H1 (cell line): ENCODE measurements around the gene KIAA0319L. TPM values are rescaled to one million over a fixed set of nuclear protein-coding genes. Genes with fewer than 3 reads are reported as not detected.
A peak's percentile ranks its signal among the peaks of the same experiment; 100 is the strongest.

ENCODE experiments used
- CTCF ChIA-PET: fragments of 300-600 bp; sonication (Branson Sonifier 250); formaldehyde crosslinking; loops from one replicate; lab custom pipeline; 2021; ENCODE audit not compliant: partially characterized antibody; lab: Charles Lee
- POLR2A ChIA-PET: fragments of 300-600 bp; sonication (Branson Sonifier 250); formaldehyde crosslinking; loops from one replicate; lab custom pipeline; 2021; ENCODE audit warnings: inconsistent platforms; ENCODE audit not compliant: partially characterized antibody; lab: Charles Lee
- DNase-seq, 2 experiments: peaks; one replicate each; pipeline versions ENCODE4 v3.0.0 to v3.0.0-alpha.2; 2010 to 2022; ENCODE audit warnings: low spot score in 2 of 2, low read depth in 1 of 2, mixed read lengths in 1 of 2
- FAIRE-seq: peaks from 2 replicates; lab custom pipeline; 2011; peaks lifted over from hg19 to GRCh38; lab: Jason Lieb, UNC
- H2AFZ ChIP-seq: 2 replicates; pipeline ENCODE4 v1.8.1; 2012; ENCODE audit warnings: low read length, inconsistent platforms
- H2AK5ac ChIP-seq: 2 replicates; pipeline ENCODE4 v1.6.1; 2013; ENCODE audit warnings: low read depth, low read length
- H2BK120ac ChIP-seq: replicated peaks from 2 replicates; pipeline ENCODE3; 2013; ENCODE audit warnings: low read depth, low read length, inconsistent platforms
- H2BK12ac ChIP-seq: 2 replicates; pipeline ENCODE4 v1.6.1; 2013; ENCODE audit warnings: low read depth, low read length
- H2BK15ac ChIP-seq: 2 replicates; pipeline ENCODE4 v1.6.1; 2013; ENCODE audit warnings: low read length
- H2BK20ac ChIP-seq: 2 replicates; pipeline ENCODE4 v1.6.1; 2013; ENCODE audit warnings: low read length
- H2BK5ac ChIP-seq: 2 replicates; pipeline ENCODE4 v1.6.1; 2013; ENCODE audit warnings: low read depth, low read length
- H3K14ac ChIP-seq: 2 replicates; pipeline ENCODE4 v1.6.1; 2013; ENCODE audit warnings: inconsistent platforms; ENCODE audit not compliant: insufficient read length
- H3K18ac ChIP-seq: 2 replicates; pipeline ENCODE4 v1.6.1; 2013; ENCODE audit warnings: low read length; ENCODE audit errors: extremely low read depth
- H3K23ac ChIP-seq: 2 replicates; pipeline ENCODE4 v1.6.1; 2013; ENCODE audit warnings: inconsistent platforms; ENCODE audit not compliant: insufficient read length
- H3K23me2 ChIP-seq: 2 replicates; pipeline ENCODE4 v1.6.1; 2013; ENCODE audit warnings: low read depth, low read length
- H3K27ac ChIP-seq: 2 replicates; pipeline ENCODE4 v1.6.1; 2011; ENCODE audit warnings: low read depth, low read length, inconsistent platforms
- H3K27me3 ChIP-seq, 4 experiments: replicated peaks in 1 of 4; 1 replicate in 1 of 4; 2 replicates in 3 of 4; pipeline versions ENCODE4 v1.6.1 to v1.8.1; 2011 to 2013; ENCODE audit warnings: low read length in 3 of 4, mild to moderate bottlenecking in 3 of 4, inconsistent platforms in 2 of 4, mixed read lengths in 2 of 4, moderate library complexity in 1 of 4; ENCODE audit not compliant: control insufficient read depth in 3 of 4, insufficient read depth in 3 of 4; ENCODE audit errors: extremely low read depth in 1 of 4
- H3K36me3 ChIP-seq, 4 experiments: 2 replicates each; pipeline versions ENCODE4 v1.6.1 to v1.8.1; 2011 to 2013; ENCODE audit warnings: mild to moderate bottlenecking in 4 of 4, low read length in 3 of 4, moderate library complexity in 2 of 4, control low read depth in 1 of 4, inconsistent platforms in 1 of 4; ENCODE audit not compliant: insufficient read depth in 4 of 4, control insufficient read depth in 2 of 4
- H3K4ac ChIP-seq: replicated peaks from 2 replicates; pipeline ENCODE3; 2013; ENCODE audit warnings: low read length, low read depth, mixed read lengths, inconsistent platforms; ENCODE audit not compliant: insufficient read length
- H3K4me1 ChIP-seq, 4 experiments: replicated peaks in 1 of 4; 1 replicate in 1 of 4; 2 replicates in 3 of 4; pipeline versions ENCODE4 v1.6.1 to v1.8.1; 2011 to 2013; ENCODE audit warnings: low read length in 3 of 4, inconsistent platforms in 2 of 4, mixed read lengths in 1 of 4; ENCODE audit not compliant: insufficient read depth in 4 of 4, control insufficient read depth in 3 of 4
- H3K4me2 ChIP-seq, 2 experiments: 2 replicates each; pipeline versions ENCODE4 v1.6.1 to v1.8.1; 2011 to 2013; ENCODE audit warnings: low read depth in 2 of 2, low read length in 2 of 2, control low read depth in 1 of 2, inconsistent platforms in 1 of 2, mild to moderate bottlenecking in 1 of 2; ENCODE audit not compliant: insufficient read depth in 1 of 2
- H3K4me3 ChIP-seq, 4 experiments: fragments of 200-600, 300-600 bp in 1 of 4; sonication (generic), shearing (Covaris generic), sonication (Bioruptor Twin) in 1 of 4; 2 replicates each; pipeline versions ENCODE4 v1.5.1 to v1.8.1; 2011 to 2016; ENCODE audit warnings: low read length in 4 of 4, low read depth in 3 of 4, control low read depth in 2 of 4, inconsistent platforms in 2 of 4, mild to moderate bottlenecking in 2 of 4, mixed read lengths in 1 of 4, moderate library complexity in 1 of 4; ENCODE audit not compliant: insufficient read depth in 2 of 4; ENCODE audit errors: extremely low read depth in 1 of 4
- H3K56ac ChIP-seq: replicated peaks from 2 replicates; pipeline ENCODE3; 2013; ENCODE audit warnings: low read depth, mild to moderate bottlenecking, mixed read lengths, low read length, inconsistent platforms; ENCODE audit not compliant: insufficient read length
- H3K79me1 ChIP-seq: 2 replicates; pipeline ENCODE4 v1.6.1; 2013; ENCODE audit warnings: low read depth, low read length, control low read depth
- H3K79me2 ChIP-seq, 2 experiments: 2 replicates each; pipeline versions ENCODE4 v1.6.1 to v1.8.1; 2012 to 2013; ENCODE audit warnings: low read length in 2 of 2, mild to moderate bottlenecking in 2 of 2, inconsistent platforms in 1 of 2; ENCODE audit not compliant: insufficient read depth in 2 of 2, control insufficient read depth in 1 of 2
- H3K9ac ChIP-seq, 4 experiments: replicated peaks in 1 of 4; 1 replicate in 1 of 4; 2 replicates in 3 of 4; pipeline versions ENCODE4 v1.6.1 to v1.8.1; 2011 to 2013; ENCODE audit warnings: low read depth in 3 of 4, low read length in 3 of 4, control low read depth in 2 of 4, mild to moderate bottlenecking in 2 of 4, moderate library complexity in 2 of 4, inconsistent platforms in 1 of 4; ENCODE audit errors: extremely low read depth in 1 of 4
- H3K9me3 ChIP-seq, 2 experiments: 2 replicates each; pipeline versions ENCODE4 v1.6.1 to v1.8.1; 2012 to 2013; ENCODE audit warnings: mild to moderate bottlenecking in 2 of 2, moderate library complexity in 2 of 2, control low read depth in 1 of 2, inconsistent platforms in 1 of 2, low read depth in 1 of 2, low read length in 1 of 2, mixed read lengths in 1 of 2; ENCODE audit not compliant: insufficient read depth in 2 of 2
- H4K20me1 ChIP-seq, 2 experiments: replicated peaks in 1 of 2; 2 replicates each; pipeline versions ENCODE3 to v1.8.1; 2011 to 2013; ENCODE audit warnings: inconsistent platforms in 2 of 2, low read length in 2 of 2, mild to moderate bottlenecking in 1 of 2; ENCODE audit not compliant: insufficient read depth in 2 of 2, control insufficient read depth in 1 of 2
- H4K5ac ChIP-seq: 2 replicates; pipeline ENCODE4 v1.6.1; 2013; ENCODE audit warnings: low read length, low read depth, mixed read lengths, inconsistent platforms; ENCODE audit not compliant: insufficient read length
- H4K8ac ChIP-seq: 2 replicates; pipeline ENCODE4 v1.8.0; 2013; ENCODE audit warnings: mild to moderate bottlenecking, moderate library complexity, low read length, inconsistent platforms; ENCODE audit not compliant: insufficient read depth; ENCODE audit errors: extremely low read depth
- H4K91ac ChIP-seq: replicated peaks from 2 replicates; pipeline ENCODE3; 2013; ENCODE audit warnings: low read length, mixed read lengths, inconsistent platforms; ENCODE audit not compliant: insufficient read length
- BCL11A ChIP-seq, 2 experiments: IDR thresholded peaks; one replicate each; pipeline ENCODE4 v1.6.1; 2011; ENCODE audit warnings: low read depth in 2 of 2, low read length in 2 of 2, mild to moderate bottlenecking in 2 of 2
- CEBPB ChIP-seq: IDR thresholded peaks from 2 replicates; pipeline ENCODE4 v1.6.1; 2012; ENCODE audit warnings: low read depth, low read length
- CREB1 ChIP-seq: IDR thresholded peaks from 2 replicates; pipeline ENCODE4 v1.6.1; 2012; ENCODE audit warnings: inconsistent platforms
- HDAC6 ChIP-seq: IDR thresholded peaks from one replicate; pipeline ENCODE4 v1.7.1; 2012; ENCODE audit warnings: low read depth, mild to moderate bottlenecking, inconsistent platforms, low read length, moderate library complexity
- JUND ChIP-seq: IDR thresholded peaks from 2 replicates; pipeline ENCODE4 v1.6.1; 2011; ENCODE audit warnings: mild to moderate bottlenecking, improper control_type of control experiment, low read length
- KDM5A ChIP-seq: fragments of 200-600 bp; IDR thresholded peaks from 2 replicates; pipeline ENCODE4 v1.7.1; 2012; ENCODE audit warnings: mild to moderate bottlenecking, low read length, inconsistent platforms, mixed read lengths
- RFX5 ChIP-seq: IDR thresholded peaks from 2 replicates; pipeline ENCODE4 v1.6.1; 2011; ENCODE audit warnings: low read depth, low read length, improper control_type of control experiment, borderline replicate concordance
- RXRA ChIP-seq: IDR thresholded peaks from 2 replicates; pipeline ENCODE4 v1.6.1; 2011; ENCODE audit warnings: low read depth, mild to moderate bottlenecking, low read length, moderate library complexity; ENCODE audit not compliant: insufficient read depth
- SIX5 ChIP-seq: IDR thresholded peaks from 2 replicates; pipeline ENCODE4 v1.6.1; 2011; ENCODE audit warnings: mild to moderate bottlenecking, low read depth, low read length
- SP4 ChIP-seq: IDR thresholded peaks from 2 replicates; pipeline ENCODE4 v1.6.1; 2012; ENCODE audit warnings: low read length, inconsistent platforms
- SUZ12 ChIP-seq: fragments of 200-600 bp; sonication (generic); IDR thresholded peaks from 2 replicates; pipeline ENCODE4 v1.6.1; 2012; ENCODE audit warnings: mild to moderate bottlenecking, inconsistent platforms, low read length, moderate library complexity, mixed read lengths
- TAF1 ChIP-seq: IDR thresholded peaks from 2 replicates; pipeline ENCODE4 v1.6.1; 2011; ENCODE audit warnings: mild to moderate bottlenecking, low read depth, low read length
- TAF7 ChIP-seq: optimal IDR thresholded peaks from 2 replicates; pipeline ENCODE3; 2011; ENCODE audit warnings: low read depth, mild to moderate bottlenecking, inconsistent platforms, low read length, moderate library complexity, borderline replicate concordance
- TEAD4 ChIP-seq: IDR thresholded peaks from 2 replicates; pipeline ENCODE4 v1.6.1; 2012; ENCODE audit warnings: low read depth, low read length, inconsistent platforms, mixed read lengths
- WGBS, 2 experiments: shearing (Covaris generic) in 1 of 2; methylation state at CpG; one replicate each; pipeline versions ENCODE4 v1.1.6 to v1.1.7; 2013 to 2015; ENCODE audit warnings: low lambda C conversion rate in 2 of 2, mixed read lengths in 2 of 2, inconsistent platforms in 1 of 2, low coverage in 1 of 2, missing lambda C conversion rate in 1 of 2; ENCODE audit not compliant: insufficient replicate concordance in 2 of 2, insufficient coverage in 1 of 2, insufficient read length in 1 of 2; ENCODE audit errors: extremely low coverage in 1 of 2, missing lambda C conversion rate in 1 of 2; 5-methylcytosine and 5-hydroxymethylcytosine counted together
- polyA plus RNA-seq, 7 experiments: library from polyadenylated mRNA; depleted of rRNA in 3 of 7; stranded (reverse) in 5 of 7; unstranded in 2 of 7; fragments of >200 nt in 5 of 7; fragments of 200-250 nt in 2 of 7; gene quantifications; 1 replicate in 5 of 7; 2 replicates in 1 of 7; 4 replicates in 1 of 7; pipeline versions ENCODE4 v1.2.1 to v1.2.3, GENCODE V29; 2011 to 2013; ENCODE audit warnings: missing spikeins in 2 of 7, mixed read lengths in 2 of 7
- total RNA-seq: library from RNA; stranded (reverse); fragmentation: NEBNext Ultra II Directional; extraction: Animal tissue kit (Norgen Biotek cat#: 25700); gene quantifications from 2 replicates; pipeline ENCODE4 v1.2.1, GENCODE V29; 2021

The KIAA0319L gene
- total and polyA plus RNA-seq, 2 of the 8 experiments (the other 6 are each of a cell fraction or from before 2014, with no cell fraction given) = 40.1 to 55.7 TPM

GRCh38 chr1:35386290-35386689 is 170.9 kb downstream of the KIAA0319L start:
- H3K4ac ChIP-seq = no peak overlapping the region
- no peaks in the 10 kb centered on the region for H3K27me3 ChIP-seq
- H2AK5ac ChIP-seq = no peak overlapping the region
- peak overlapping the region; percentile 29; the same call in 1 of the 2 replicates for H2BK20ac ChIP-seq
- ChIA-PET CTCF (no interaction called here), POLR2A (no interaction called here)
- H3K4me2 ChIP-seq = no peak overlapping the region
- H3K56ac ChIP-seq = no peak overlapping the region
- no peaks in the 10 kb centered on the region for H3K23me2 ChIP-seq
- no peak for FAIRE-seq
- H2BK15ac ChIP-seq = no peak overlapping the region
- no peak overlapping the region for H3K18ac ChIP-seq
- H3K9me3 ChIP-seq = no peaks in the 10 kb centered on the region
- no peak for TF ChIP-seq TEAD4
- TF ChIP-seq TAF1 = no peak
- no peak for TF ChIP-seq SIX5
- no peak for TF ChIP-seq SP4
- no peak for TF ChIP-seq TAF7
- no peak for TF ChIP-seq SUZ12
- no peak for TF ChIP-seq RXRA
- TF ChIP-seq HDAC6 = no peak
- no peak for TF ChIP-seq BCL11A (IDR thresholded peaks at IDR 0.05; ENCODE audit: low read depth in 2 of 2, low read length in 2 of 2)
- TF ChIP-seq RFX5 = no peak
- no peak for TF ChIP-seq JUND
- TF ChIP-seq CREB1 = no peak
- no peak for TF ChIP-seq CEBPB
- TF ChIP-seq KDM5A = no peak
- TF ChIP-seq, all 59 proteins: peak for 0
- Histone ChIP-seq H4K8ac (no peak overlapping the region), H4K91ac (no peak overlapping the region), H2BK120ac (no peak overlapping the region), H2BK5ac (0 out of 2 replicates have a peak overlapping the region, but pooled peaks have one; percentile 16), H2AFZ (no peak overlapping the region), H3K79me2 (no peaks in the 10 kb centered on the region), H3K23ac (no peak overlapping the region), H3K4me3 (no peak overlapping the region), H3K4me1 (peaks cover 3 to 10% (median 8%) of the 10 kb centered on the region in 4 experiments; a peak in 4 of 7 replicates), H3K36me3 (peaks cover 0 to 44% (median 7%) of the 10 kb centered on the region in 4 experiments; a peak in 4 of 8 replicates), H3K27ac (no peak overlapping the region), H4K5ac (no peak overlapping the region), H4K20me1 (no peaks in the 10 kb centered on the region), H2BK12ac (no peak overlapping the region), H3K79me1 (no peaks in the 10 kb centered on the region), H3K9ac (no peak overlapping the region), H3K14ac (no peak overlapping the region)
- 93% methylated on average over 7 of the region's 7 CpGs; no CpG with 5 or more reads in 1 of the 2 experiments for WGBS, 2 experiments
- DNase-seq = no peak
